Muscle layer of colon (tissue), 2 donors: ENCODE measurements around the gene TLE4.

Experiments
- H3K27ac ChIP-seq: one replicate; pipeline ENCODE4 v1.7.0; 2013; ENCODE audit warnings: low read depth, mild to moderate bottlenecking, low read length, moderate library complexity
- H3K27me3 ChIP-seq, 2 donors: one replicate each; pipeline ENCODE4 v1.7.0; 2013; ENCODE audit warnings: low read length in 2 of 2, mild to moderate bottlenecking in 2 of 2; ENCODE audit not compliant: insufficient read depth in 2 of 2, control insufficient read depth in 1 of 2
- H3K36me3 ChIP-seq: one replicate; pipeline ENCODE4 v1.7.0; 2013; ENCODE audit warnings: mild to moderate bottlenecking, low read length; ENCODE audit not compliant: insufficient read depth
- H3K4me1 ChIP-seq: one replicate; pipeline ENCODE4 v1.7.0; 2013; ENCODE audit warnings: mild to moderate bottlenecking, low read length; ENCODE audit not compliant: insufficient read depth
- H3K4me3 ChIP-seq, 2 donors: one replicate each; pipeline ENCODE4 v1.7.0; 2013; ENCODE audit warnings: low read length in 2 of 2, low read depth in 1 of 2, mild to moderate bottlenecking in 1 of 2, moderate library complexity in 1 of 2
- H3K9ac ChIP-seq: one replicate; pipeline ENCODE4 v1.7.0; 2013; ENCODE audit warnings: low read length
- H3K9me3 ChIP-seq: one replicate; pipeline ENCODE4 v1.7.0; 2013; ENCODE audit warnings: mild to moderate bottlenecking, low read length
- donor health status: abdominal sarcoma.
- donor health status: Adenocarcinoma of cecum.

The TLE4 gene

GRCh38 chr9:79700607-79701360, 129.0 kb downstream of the TLE4 start:
- Histone ChIP-seq H3K27ac (no peak overlapping the region), H3K36me3 (peaks cover 14% of the 10 kb centered on the region), H3K4me1 (no peaks in the 10 kb centered on the region), H3K27me3 (no peaks in the 10 kb centered on the region), H3K4me3 (no peak overlapping the region), H3K9ac (no peak overlapping the region), H3K9me3 (no peaks in the 10 kb centered on the region)

GRCh38 chr9:79701651-79702050, 129.9 kb downstream of the TLE4 start:
- H3K27ac ChIP-seq: no peak overlapping the region

GRCh38 chr9:79705704-79706103, 133.9 kb downstream of the TLE4 start:
- H3K27ac ChIP-seq: no peak overlapping the region
- H3K27me3 ChIP-seq: no peaks in the 10 kb centered on the region
- no peaks in the 10 kb centered on the region for H3K4me1 ChIP-seq
- H3K9ac ChIP-seq: no peak overlapping the region
- H3K36me3 ChIP-seq: peaks cover 43% of the 10 kb centered on the region
- H3K4me3 ChIP-seq: no peak overlapping the region
- no peaks in the 10 kb centered on the region for H3K9me3 ChIP-seq

More at GRCh38 chr9:79701651-79702050, 129.9 kb downstream of the TLE4 start:
- Histone ChIP-seq H3K9me3 (no peaks in the 10 kb centered on the region), H3K4me3 (no peak overlapping the region), H3K36me3 (peaks cover 17% of the 10 kb centered on the region), H3K4me1 (no peaks in the 10 kb centered on the region), H3K9ac (no peak overlapping the region), H3K27me3 (no peaks in the 10 kb centered on the region)

GRCh38 chr9:79706512-79706911, 134.7 kb downstream of the TLE4 start:
- H3K4me3 ChIP-seq: no peak overlapping the region
- H3K36me3 ChIP-seq: peaks cover 47% of the 10 kb centered on the region
- no peaks in the 10 kb centered on the region for H3K27me3 ChIP-seq
- H3K4me1 ChIP-seq: no peaks in the 10 kb centered on the region
- H3K27ac ChIP-seq: no peak overlapping the region
- no peak overlapping the region for H3K9ac ChIP-seq
- no peaks in the 10 kb centered on the region for H3K9me3 ChIP-seq

GRCh38 chr9:79707589-79707988, 135.8 kb downstream of the TLE4 start:
- H3K4me3 ChIP-seq: no peak overlapping the region
- no peaks in the 10 kb centered on the region for H3K4me1 ChIP-seq
- no peaks in the 10 kb centered on the region for H3K9me3 ChIP-seq
- no peak overlapping the region for H3K9ac ChIP-seq
- no peak overlapping the region for H3K27ac ChIP-seq
- H3K27me3 ChIP-seq: no peaks in the 10 kb centered on the region
- H3K36me3 ChIP-seq: peaks cover 49% of the 10 kb centered on the region

- H3K4me1 ChIP-seq: no peaks in the 10 kb centered on the region
- H3K9ac ChIP-seq: no peak overlapping the region
- no peaks in the 10 kb centered on the region for H3K27me3 ChIP-seq
- H3K9me3 ChIP-seq: no peaks in the 10 kb centered on the region
- no peak overlapping the region for H3K4me3 ChIP-seq
- H3K36me3 ChIP-seq: peaks cover 53% of the 10 kb centered on the region
- no peak overlapping the region for H3K27ac ChIP-seq
Measured at GRCh38 chr9:79708541-79708940, 136.8 kb downstream of the TLE4 start.

- Histone ChIP-seq H3K4me1 (no peaks in the 10 kb centered on the region), H3K4me3 (no peak overlapping the region), H3K9me3 (no peaks in the 10 kb centered on the region), H3K27me3 (no peaks in the 10 kb centered on the region), H3K27ac (no peak overlapping the region), H3K9ac (no peak overlapping the region), H3K36me3 (peaks cover 47% of the 10 kb centered on the region)
Measured at GRCh38 chr9:79709743-79710674, 138.2 kb downstream of the TLE4 start.

GRCh38 chr9:79711874-79712273, 140.1 kb downstream of the TLE4 start:
- peaks cover 49% of the 10 kb centered on the region for H3K36me3 ChIP-seq
- H3K9me3 ChIP-seq: no peaks in the 10 kb centered on the region
- H3K9ac ChIP-seq: no peak overlapping the region
- no peaks in the 10 kb centered on the region for H3K27me3 ChIP-seq
- no peak overlapping the region for H3K27ac ChIP-seq
- no peak overlapping the region for H3K4me3 ChIP-seq
- H3K4me1 ChIP-seq: no peaks in the 10 kb centered on the region

GRCh38 chr9:79719021-79719420, 147.3 kb downstream of the TLE4 start:
- no peaks in the 10 kb centered on the region for H3K4me1 ChIP-seq
- H3K4me3 ChIP-seq: no peak overlapping the region
- no peaks in the 10 kb centered on the region for H3K9me3 ChIP-seq
- H3K27me3 ChIP-seq: no peaks in the 10 kb centered on the region
- H3K9ac ChIP-seq: no peak overlapping the region
- peaks cover 63% of the 10 kb centered on the region for H3K36me3 ChIP-seq
- no peak overlapping the region for H3K27ac ChIP-seq

GRCh38 chr9:79719989-79720388, 148.2 kb downstream of the TLE4 start:
- H3K36me3 ChIP-seq: peaks cover 68% of the 10 kb centered on the region
- H3K4me3 ChIP-seq: no peak overlapping the region
- H3K9ac ChIP-seq: no peak overlapping the region
- no peak overlapping the region for H3K27ac ChIP-seq
- H3K4me1 ChIP-seq: no peaks in the 10 kb centered on the region
- H3K9me3 ChIP-seq: no peaks in the 10 kb centered on the region
- H3K27me3 ChIP-seq: no peaks in the 10 kb centered on the region

GRCh38 chr9:79731171-79731890, 159.6 kb downstream of the TLE4 start:
- Histone ChIP-seq H3K4me1 (no peaks in the 10 kb centered on the region), H3K9ac (no peak overlapping the region), H3K4me3 (no peak overlapping the region), H3K27ac (no peak overlapping the region), H3K36me3 (no peaks in the 10 kb centered on the region), H3K9me3 (no peaks in the 10 kb centered on the region), H3K27me3 (no peaks in the 10 kb centered on the region)
